GM12878 (cell line): ENCODE measurements around the gene EEF1E1.

Experiments
- CREB1 ChIP-seq: IDR thresholded peaks from 2 replicates; pipeline ENCODE4 v1.6.1; 2012; ENCODE audit warnings: low read depth, mild to moderate bottlenecking, inconsistent platforms
- CTCF ChIP-seq, 3 experiments: IDR thresholded peaks in 2 of 3; conservative IDR thresholded peaks in 1 of 3; 2 replicates each; pipeline ENCODE4 v1.5.1; 2011; ENCODE audit warnings: low read depth in 3 of 3, low read length in 3 of 3, mild to moderate bottlenecking in 3 of 3, control low read depth in 2 of 3, moderate library complexity in 2 of 3, inconsistent platforms in 1 of 3, mixed read lengths in 1 of 3; ENCODE audit not compliant: control insufficient read depth in 2 of 3, insufficient read depth in 1 of 3; ENCODE audit errors: extremely low read depth in 1 of 3
- HDGF ChIP-seq: fragments of 450-650 bp; IDR thresholded peaks from 2 replicates; pipeline ENCODE4 v1.6.1; 2016; ENCODE audit warnings: antibody characterized with exemption
- KDM1A ChIP-seq: fragments of 200-600 bp; sonication (generic); IDR thresholded peaks from 2 replicates; pipeline ENCODE4 v1.6.1; 2016; ENCODE audit warnings: borderline replicate concordance
- MYC ChIP-seq: IDR thresholded peaks from 2 replicates; pipeline ENCODE4 v1.6.1; 2011; ENCODE audit warnings: mild to moderate bottlenecking, low read length, moderate library complexity, inconsistent platforms; ENCODE audit not compliant: insufficient read depth, insufficient replicate concordance, insufficient read length, severe bottlenecking
- NBN ChIP-seq: fragments of 450-650 bp; IDR thresholded peaks from 2 replicates; pipeline ENCODE4 v1.6.1; 2016
- NR2C2 ChIP-seq: IDR thresholded peaks from 2 replicates; pipeline ENCODE4 v1.6.1; 2011; ENCODE audit warnings: borderline replicate concordance, low read depth; ENCODE audit not compliant: control insufficient read depth, insufficient read length
- POLR2A ChIP-seq: IDR thresholded peaks from 2 replicates; pipeline ENCODE4 v1.6.1; 2011; ENCODE audit warnings: low read depth, mild to moderate bottlenecking, low read length
- RBBP5 ChIP-seq: fragments of 200-600 bp; sonication (generic); conservative IDR thresholded peaks from 2 replicates; pipeline ENCODE4 v1.6.1; 2016
- SREBF1 ChIP-seq: IDR thresholded peaks from 2 replicates; pipeline ENCODE4 v1.6.1; 2012; ENCODE audit warnings: mild to moderate bottlenecking, low read length
- TCF7 ChIP-seq: IDR thresholded peaks from 2 replicates; pipeline ENCODE4 v1.6.1; 2014; ENCODE audit warnings: antibody characterized with exemption, borderline replicate concordance
- USF2 ChIP-seq: IDR thresholded peaks from 2 replicates; pipeline ENCODE4 v1.6.1; 2011; ENCODE audit warnings: low read depth, low read length, improper control_type of control experiment, borderline replicate concordance
- TF ChIP-seq, protein P1 (sequence below): IDR thresholded peaks from 2 replicates; pipeline ENCODE4 v1.6.1; 2011; ENCODE audit warnings: mild to moderate bottlenecking, low read depth, low read length, moderate library complexity; ENCODE audit not compliant: insufficient replicate concordance
- TF ChIP-seq, protein P2 (sequence below): fragments of 450-650 bp; IDR thresholded peaks from 2 replicates; pipeline ENCODE4 v1.6.1; 2017; ENCODE audit warnings: mild to moderate bottlenecking, moderate library complexity

GRCh38 chr6:8075704-8076103 is 26.6 kb downstream of the EEF1E1 start:
- TF ChIP-seq CTCF (IDR thresholded peaks at IDR 0.05 in 2 of 3, conservative IDR thresholded peaks at IDR 0.05 in 1 of 3; ENCODE audit: control insufficient read depth in 2 of 3, extremely low read depth in 1 of 3, insufficient read depth in 1 of 3, low read depth in 3 of 3, low read length in 3 of 3) (no peak), SREBF1 (no peak), HDGF (no peak), NBN (no peak), RBBP5 (no peak), MYC (no peak), USF2 (no peak), NR2C2 (no peak), POLR2A (no peak), TCF7 (no peak), CREB1 (no peak), KDM1A (no peak)
- TF ChIP-seq, protein P1, sequence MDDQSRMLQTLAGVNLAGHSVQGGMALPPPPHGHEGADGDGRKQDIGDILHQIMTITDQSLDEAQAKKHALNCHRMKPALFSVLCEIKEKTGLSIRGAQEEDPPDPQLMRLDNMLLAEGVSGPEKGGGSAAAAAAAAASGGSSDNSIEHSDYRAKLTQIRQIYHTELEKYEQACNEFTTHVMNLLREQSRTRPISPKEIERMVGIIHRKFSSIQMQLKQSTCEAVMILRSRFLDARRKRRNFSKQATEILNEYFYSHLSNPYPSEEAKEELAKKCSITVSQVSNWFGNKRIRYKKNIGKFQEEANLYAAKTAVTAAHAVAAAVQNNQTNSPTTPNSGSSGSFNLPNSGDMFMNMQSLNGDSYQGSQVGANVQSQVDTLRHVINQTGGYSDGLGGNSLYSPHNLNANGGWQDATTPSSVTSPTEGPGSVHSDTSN, result no peak
- TF ChIP-seq, protein P2, sequence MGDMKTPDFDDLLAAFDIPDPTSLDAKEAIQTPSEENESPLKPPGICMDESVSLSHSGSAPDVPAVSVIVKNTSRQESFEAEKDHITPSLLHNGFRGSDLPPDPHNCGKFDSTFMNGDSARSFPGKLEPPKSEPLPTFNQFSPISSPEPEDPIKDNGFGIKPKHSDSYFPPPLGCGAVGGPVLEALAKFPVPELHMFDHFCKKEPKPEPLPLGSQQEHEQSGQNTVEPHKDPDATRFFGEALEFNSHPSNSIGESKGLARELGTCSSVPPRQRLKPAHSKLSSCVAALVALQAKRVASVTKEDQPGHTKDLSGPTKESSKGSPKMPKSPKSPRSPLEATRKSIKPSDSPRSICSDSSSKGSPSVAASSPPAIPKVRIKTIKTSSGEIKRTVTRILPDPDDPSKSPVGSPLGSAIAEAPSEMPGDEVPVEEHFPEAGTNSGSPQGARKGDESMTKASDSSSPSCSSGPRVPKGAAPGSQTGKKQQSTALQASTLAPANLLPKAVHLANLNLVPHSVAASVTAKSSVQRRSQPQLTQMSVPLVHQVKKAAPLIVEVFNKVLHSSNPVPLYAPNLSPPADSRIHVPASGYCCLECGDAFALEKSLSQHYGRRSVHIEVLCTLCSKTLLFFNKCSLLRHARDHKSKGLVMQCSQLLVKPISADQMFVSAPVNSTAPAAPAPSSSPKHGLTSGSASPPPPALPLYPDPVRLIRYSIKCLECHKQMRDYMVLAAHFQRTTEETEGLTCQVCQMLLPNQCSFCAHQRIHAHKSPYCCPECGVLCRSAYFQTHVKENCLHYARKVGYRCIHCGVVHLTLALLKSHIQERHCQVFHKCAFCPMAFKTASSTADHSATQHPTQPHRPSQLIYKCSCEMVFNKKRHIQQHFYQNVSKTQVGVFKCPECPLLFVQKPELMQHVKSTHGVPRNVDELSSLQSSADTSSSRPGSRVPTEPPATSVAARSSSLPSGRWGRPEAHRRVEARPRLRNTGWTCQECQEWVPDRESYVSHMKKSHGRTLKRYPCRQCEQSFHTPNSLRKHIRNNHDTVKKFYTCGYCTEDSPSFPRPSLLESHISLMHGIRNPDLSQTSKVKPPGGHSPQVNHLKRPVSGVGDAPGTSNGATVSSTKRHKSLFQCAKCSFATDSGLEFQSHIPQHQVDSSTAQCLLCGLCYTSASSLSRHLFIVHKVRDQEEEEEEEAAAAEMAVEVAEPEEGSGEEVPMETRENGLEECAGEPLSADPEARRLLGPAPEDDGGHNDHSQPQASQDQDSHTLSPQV, result no peak
